Skeletal muscle tissue (tissue), 4 donors: Measurements from ENCODE around the gene ATR. TPM values are rescaled to one million over a fixed set of nuclear protein-coding genes. Genes with fewer than 3 reads are reported as not detected.
"Not testable (repeated sequence)": the region's sequence is repeated elsewhere in the genome, so short reads cannot be mapped to it uniquely, and the experiment has no call there.

ENCODE experiments used
- H3K27ac ChIP-seq: one replicate; pipeline ENCODE4 v1.7.0; 2013; ENCODE audit warnings: mild to moderate bottlenecking, low read depth, low read length, inconsistent platforms
- H3K27me3 ChIP-seq, 3 donors: one replicate each; pipeline ENCODE4 v1.7.0; 2013; ENCODE audit warnings: low read length in 3 of 3; ENCODE audit not compliant: control insufficient read depth in 3 of 3, insufficient read depth in 3 of 3
- H3K36me3 ChIP-seq, 3 donors: one replicate each; pipeline ENCODE4 v1.7.0; 2013; ENCODE audit warnings: low read length in 3 of 3; ENCODE audit not compliant: control insufficient read depth in 3 of 3, insufficient read depth in 3 of 3
- H3K4me1 ChIP-seq, 3 donors: one replicate each; pipeline ENCODE4 v1.7.0; 2013; ENCODE audit warnings: low read length in 3 of 3, mild to moderate bottlenecking in 3 of 3; ENCODE audit not compliant: control insufficient read depth in 3 of 3, insufficient read depth in 3 of 3
- H3K4me3 ChIP-seq, 3 donors: one replicate each; pipeline ENCODE4 v1.7.0; 2013; ENCODE audit warnings: low read length in 3 of 3
- H3K9ac ChIP-seq, 3 donors: one replicate each; pipeline ENCODE4 v1.7.0; 2013; ENCODE audit warnings: low read length in 3 of 3, mild to moderate bottlenecking in 3 of 3, moderate library complexity in 2 of 3, low read depth in 1 of 3
- H3K9me3 ChIP-seq, 3 donors: one replicate each; pipeline ENCODE4 v1.7.0; 2013; ENCODE audit warnings: low read length in 3 of 3; ENCODE audit not compliant: control insufficient read depth in 3 of 3
- total RNA-seq: library from RNA; depleted of rRNA; stranded (reverse); fragments of >200 nt; gene quantifications from one replicate; pipeline ENCODE4 v1.2.3, GENCODE V29; 2014
- donor health status: Osteomylitis.

The ATR gene
- total RNA-seq, 1 donor from 2014 or later, result 25.6 TPM

- H3K27ac ChIP-seq, result no peak overlapping the region
- H3K36me3 ChIP-seq, result no peaks in the 10 kb centered on the region
- H3K4me3 ChIP-seq, result no peak overlapping the region
- H3K9ac ChIP-seq, result no peak overlapping the region
- no peaks in the 10 kb centered on the region for H3K4me1 ChIP-seq
- no peaks in the 10 kb centered on the region for H3K27me3 ChIP-seq
- no peaks in the 10 kb centered on the region for H3K9me3 ChIP-seq
Measured at GRCh38 chr3:142611206-142611605, 32.7 kb upstream of the ATR start.

- Histone ChIP-seq H3K4me3 (no peak overlapping the region), H3K4me1 (no peaks in the 10 kb centered on the region), H3K27ac (no peak overlapping the region), H3K27me3 (no peaks in the 10 kb centered on the region), H3K9ac (no peak overlapping the region), H3K9me3 (no peaks in the 10 kb centered on the region), H3K36me3 (no peaks in the 10 kb centered on the region)
Measured at GRCh38 chr3:142609136-142609535, 30.6 kb upstream of the ATR start.

GRCh38 chr3:142608631-142609030 lies 30.1 kb upstream of the ATR start:
- no peaks in the 10 kb centered on the region for H3K9me3 ChIP-seq
- no peak overlapping the region for H3K4me3 ChIP-seq
- H3K27me3 ChIP-seq, result no peaks in the 10 kb centered on the region
- no peak overlapping the region for H3K9ac ChIP-seq
- H3K27ac ChIP-seq, result no peak overlapping the region
- no peaks in the 10 kb centered on the region for H3K36me3 ChIP-seq
- no peaks in the 10 kb centered on the region for H3K4me1 ChIP-seq

GRCh38 chr3:142604940-142605339 lies 26.4 kb upstream of the ATR start:
- Histone ChIP-seq H3K9ac (no peak overlapping the region), H3K27me3 (no peaks in the 10 kb centered on the region), H3K36me3 (no peaks in the 10 kb centered on the region), H3K27ac (no peak overlapping the region), H3K4me1 (no peaks in the 10 kb centered on the region), H3K4me3 (no peak overlapping the region), H3K9me3 (no peaks in the 10 kb centered on the region)

- H3K4me3 ChIP-seq, H3K36me3 ChIP-seq, H3K9me3 ChIP-seq, H3K27ac ChIP-seq, H3K27me3 ChIP-seq, H3K9ac ChIP-seq, H3K4me1 ChIP-seq: not testable (repeated sequence)
Measured at GRCh38 chr3:142603386-142603705, 24.8 kb upstream of the ATR start.

- Histone ChIP-seq H3K27ac (no peak overlapping the region), H3K27me3 (no peaks in the 10 kb centered on the region), H3K4me3 (no peak overlapping the region), H3K36me3 (no peaks in the 10 kb centered on the region), H3K4me1 (no peaks in the 10 kb centered on the region), H3K9ac (no peak overlapping the region), H3K9me3 (no peaks in the 10 kb centered on the region)
Measured at GRCh38 chr3:142602619-142603385, 24.3 kb upstream of the ATR start.

GRCh38 chr3:142601713-142602112 lies 23.2 kb upstream of the ATR start:
- Histone ChIP-seq H3K9ac (no peak overlapping the region), H3K36me3 (no peaks in the 10 kb centered on the region), H3K4me3 (no peak overlapping the region), H3K27me3 (no peaks in the 10 kb centered on the region), H3K4me1 (peaks cover 0 to 2% (median 2%) of the 10 kb centered on the region in 3 donors), H3K27ac (no peak overlapping the region), H3K9me3 (no peaks in the 10 kb centered on the region)

- H3K9ac ChIP-seq, result no peak overlapping the region
- no peak overlapping the region for H3K4me3 ChIP-seq
- no peaks in the 10 kb centered on the region for H3K27me3 ChIP-seq
- H3K36me3 ChIP-seq, result no peaks in the 10 kb centered on the region
- H3K9me3 ChIP-seq, result no peaks in the 10 kb centered on the region
- no peak overlapping the region for H3K27ac ChIP-seq
- H3K4me1 ChIP-seq, result peaks cover 2 to 15% (median 7%) of the 10 kb centered on the region in 3 donors
Measured at GRCh38 chr3:142597906-142598305, 19.4 kb upstream of the ATR start.

GRCh38 chr3:142596726-142597088 lies 18.2 kb upstream of the ATR start:
- peaks cover 2 to 15% (median 7%) of the 10 kb centered on the region in 3 donors for H3K4me1 ChIP-seq
- no peak overlapping the region for H3K27ac ChIP-seq
- peak overlapping the region; percentile 70 to 79 (median 74) for H3K9ac ChIP-seq

GRCh38 chr3:142595951-142596725 lies 17.6 kb upstream of the ATR start, which contains the start of gene PLS1:
Gene PLS1, plus strand, starts transcription at chr3:142596393. Its CDS starts 67,845 bp downstream, at chr3:142664238.
- no peak within 1 kb of the TSS for H3K27ac ChIP-seq
- peak within 1 kb of the TSS; percentile 72 to 91 (median 83) for H3K4me3 ChIP-seq
- peak within 1 kb of the TSS; percentile 70 to 79 (median 74) for H3K9ac ChIP-seq
- H3K27me3 ChIP-seq, result no peaks in the 10 kb centered on the region
- no peaks in the 10 kb centered on the region for H3K36me3 ChIP-seq
- no peaks in the 10 kb centered on the region for H3K9me3 ChIP-seq
- H3K4me1 ChIP-seq, result peaks cover 2 to 15% (median 7%) of the 10 kb centered on the region in 3 donors

More at GRCh38 chr3:142596726-142597088, 18.2 kb upstream of the ATR start:
- H3K36me3 ChIP-seq, result no peaks in the 10 kb centered on the region
- no peaks in the 10 kb centered on the region for H3K27me3 ChIP-seq
- peak overlapping the region; percentile 72 to 91 (median 83) for H3K4me3 ChIP-seq
- no peaks in the 10 kb centered on the region for H3K9me3 ChIP-seq
